Activated CD4-positive, alpha-beta T cell treated with anti-CD3 and anti-CD28 coated beads for 1 hour (primary cell): ENCODE results near the gene PRORP.
"Not testable (repeated sequence)": the region's sequence is repeated elsewhere in the genome, so short reads cannot be mapped to it uniquely, and the experiment has no call there.

Experiments
- DNase-seq: peaks from one replicate; pipeline ENCODE4 v3.0.0-alpha.2; 2020

PRORP gene

DNA sequence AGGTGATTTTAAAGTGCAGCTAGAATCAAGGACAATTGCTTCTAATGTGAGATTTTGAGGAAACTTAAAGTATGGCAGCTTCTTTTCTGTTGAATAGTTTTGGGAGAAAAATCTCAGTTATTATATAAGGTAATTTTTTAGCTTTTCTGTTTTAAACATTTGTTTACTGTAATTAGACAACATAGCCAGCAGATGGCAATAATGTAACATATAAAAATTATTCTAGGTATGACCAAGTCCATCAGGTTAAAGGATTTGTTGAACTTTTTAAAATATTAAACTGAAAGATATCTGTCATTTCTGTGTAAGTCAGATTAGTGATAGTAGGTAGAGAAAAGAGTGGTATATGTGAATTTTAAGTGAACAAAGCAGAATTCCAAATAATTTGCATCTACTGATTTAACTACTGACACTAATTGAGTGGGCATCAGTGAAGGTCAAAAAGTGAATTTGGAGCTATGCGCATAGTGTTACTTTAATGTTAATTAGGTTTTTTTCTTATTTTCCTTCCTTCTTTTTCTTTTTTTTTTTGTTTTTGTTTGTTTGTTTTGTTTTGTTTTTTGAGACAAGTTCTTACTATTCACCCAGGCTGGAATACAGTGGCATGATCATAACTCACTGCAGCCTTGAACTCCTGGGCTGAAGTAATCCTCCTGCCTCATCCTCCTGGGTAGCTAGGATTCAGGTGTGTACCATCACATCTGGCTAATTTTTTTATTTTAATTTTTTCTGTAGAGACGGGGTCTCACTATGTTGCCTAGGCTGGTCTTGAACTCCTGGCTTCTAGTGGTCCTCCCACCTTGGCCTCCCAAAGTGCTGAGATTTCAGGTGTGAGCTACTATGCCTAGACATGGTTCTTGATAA, 18.6 kb downstream of the PRORP start:
- no peak for DNase-seq

DNA sequence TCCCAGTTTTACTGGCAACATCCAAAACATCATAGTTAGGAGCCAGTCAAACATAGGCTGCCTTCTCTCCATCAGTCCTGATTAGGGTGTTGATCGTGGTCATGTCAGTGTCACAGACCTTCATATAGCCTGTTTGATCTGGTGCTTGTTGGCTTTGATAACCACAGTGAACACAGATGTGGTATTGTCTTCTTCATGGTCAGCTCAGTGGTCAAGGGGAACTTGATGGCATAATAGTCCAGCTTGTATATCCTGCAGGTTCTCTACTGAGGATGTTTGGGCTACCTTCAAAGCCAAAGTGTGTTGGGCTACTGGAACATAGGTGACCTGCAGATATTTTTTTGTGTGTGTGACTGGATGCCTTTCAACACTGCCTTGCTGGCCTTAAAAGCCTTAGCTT, 21.7 kb downstream of the PRORP start:
- no peak for DNase-seq

DNA sequence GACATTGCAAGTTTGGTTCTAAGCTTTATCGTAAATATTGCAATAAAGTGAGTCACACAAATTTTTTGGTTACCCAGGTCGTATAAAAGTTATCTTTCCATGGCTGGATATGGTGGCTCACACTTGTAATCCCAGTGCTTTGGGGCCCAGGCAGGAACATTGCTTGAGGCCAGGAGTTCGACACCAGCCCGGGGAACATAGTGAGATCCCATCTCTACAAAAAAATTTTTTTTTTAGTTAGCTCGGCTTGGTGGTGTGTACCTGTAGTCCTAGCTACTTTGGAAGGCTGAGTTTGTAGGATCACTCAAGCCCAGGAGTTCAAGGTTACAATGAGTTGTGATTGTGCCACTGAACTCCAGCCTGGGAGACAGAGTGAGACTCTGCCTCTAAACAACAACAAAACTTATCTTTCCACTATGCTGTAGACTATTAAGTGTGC, 24.4 kb downstream of the PRORP start:
- no peak for DNase-seq

DNA sequence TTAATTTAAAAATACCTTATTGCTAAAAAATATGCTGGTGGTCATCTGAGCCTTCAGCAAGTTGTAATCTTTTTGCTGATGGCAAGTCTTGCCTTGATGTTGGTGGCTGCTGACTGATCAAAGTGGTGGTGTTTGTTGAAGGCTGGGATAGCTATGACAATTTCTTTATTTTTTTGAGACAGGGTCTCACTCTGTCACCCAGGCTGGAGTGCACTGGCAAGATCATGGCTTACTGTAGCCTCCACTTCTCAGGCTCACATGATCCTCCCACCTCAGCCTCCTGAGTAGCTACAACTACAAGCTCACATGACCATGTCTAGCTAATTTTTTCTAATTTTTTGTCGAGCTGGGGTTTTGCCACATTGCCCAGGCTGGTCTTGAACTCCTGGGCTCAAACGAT, 24.8 kb downstream of the PRORP start:
- no peak for DNase-seq

DNA sequence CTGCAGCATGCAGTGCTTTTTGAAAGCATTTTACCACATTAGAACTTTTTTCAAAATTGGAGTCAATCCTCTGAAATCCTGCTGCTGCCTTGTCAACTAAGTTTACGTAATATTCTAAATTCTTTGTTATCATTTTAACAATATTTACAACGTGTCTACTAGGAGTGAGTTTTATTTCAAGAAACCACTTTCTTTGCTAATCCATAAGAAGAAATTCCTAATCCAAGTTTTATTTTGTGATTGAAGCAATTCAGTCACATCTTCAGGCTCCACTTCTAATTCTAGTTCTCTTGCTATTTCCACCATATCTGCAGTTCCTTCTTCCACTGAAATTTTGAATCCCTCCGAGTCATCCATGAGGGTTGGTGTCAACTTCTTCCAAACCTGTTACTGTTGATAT, 25.4 kb downstream of the PRORP start:
- DNase-seq: no peak

DNA sequence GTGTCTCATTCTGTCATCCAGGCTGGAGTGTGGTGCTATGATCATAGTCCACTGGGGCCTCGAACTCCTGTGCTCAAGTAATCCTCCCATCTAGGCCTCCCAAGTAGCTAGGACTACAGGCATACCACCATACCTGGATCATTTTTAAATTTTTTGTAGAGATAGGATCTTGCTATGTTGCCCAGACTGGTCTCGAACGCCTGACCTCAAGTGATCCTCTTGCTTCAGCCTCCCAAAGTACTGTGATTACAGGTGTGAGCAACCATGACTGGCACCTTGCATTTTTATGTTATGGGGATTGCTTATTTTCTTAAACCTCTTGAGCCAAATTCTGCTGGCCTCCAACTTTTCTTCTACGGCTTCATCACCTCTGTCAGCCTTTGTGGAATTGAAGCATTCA, 26.9 kb downstream of the PRORP start:
- DNase-seq: no peak

DNA sequence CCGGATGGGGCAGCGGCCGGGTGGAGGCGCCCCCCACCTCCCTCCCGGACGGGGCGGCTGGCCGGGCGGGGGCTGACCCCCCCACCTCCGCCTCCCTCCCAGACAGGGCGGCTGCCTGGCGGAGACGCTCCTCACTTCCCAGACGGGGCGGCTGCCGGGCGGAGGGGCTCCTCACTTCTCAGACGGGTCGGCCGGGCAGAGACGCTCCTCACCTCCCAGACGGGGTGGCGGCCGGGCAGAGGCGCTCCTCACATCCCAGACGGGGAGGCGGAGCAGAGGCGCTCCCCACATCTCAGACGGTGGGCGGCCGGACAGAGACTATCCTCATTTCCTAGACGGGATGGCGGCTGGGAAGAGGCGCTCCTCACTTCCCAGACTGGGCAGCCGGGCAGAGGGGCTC, 30.2 kb downstream of the PRORP start:
- DNase-seq: not testable (repeated sequence)

DNA sequence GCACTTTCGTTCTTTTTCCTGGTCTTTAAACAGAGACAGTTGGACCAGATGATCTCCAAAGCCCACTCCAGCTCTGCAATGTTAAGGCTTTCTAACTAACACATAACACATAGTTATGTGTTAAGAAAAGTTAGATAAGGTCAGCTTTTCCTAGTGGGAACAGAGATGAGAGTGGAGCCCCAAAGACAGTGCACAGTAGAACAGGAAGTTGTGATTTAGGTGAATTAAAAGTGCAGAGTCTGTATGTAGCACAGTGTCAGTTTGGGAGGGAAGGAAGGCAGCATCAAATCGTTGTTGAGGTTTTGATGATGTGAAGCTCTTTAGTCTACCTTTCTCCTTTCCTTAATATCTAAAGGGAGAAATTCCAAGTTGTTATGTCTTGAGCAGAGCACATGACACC, 31.7 kb downstream of the PRORP start:
- no peak for DNase-seq

DNA sequence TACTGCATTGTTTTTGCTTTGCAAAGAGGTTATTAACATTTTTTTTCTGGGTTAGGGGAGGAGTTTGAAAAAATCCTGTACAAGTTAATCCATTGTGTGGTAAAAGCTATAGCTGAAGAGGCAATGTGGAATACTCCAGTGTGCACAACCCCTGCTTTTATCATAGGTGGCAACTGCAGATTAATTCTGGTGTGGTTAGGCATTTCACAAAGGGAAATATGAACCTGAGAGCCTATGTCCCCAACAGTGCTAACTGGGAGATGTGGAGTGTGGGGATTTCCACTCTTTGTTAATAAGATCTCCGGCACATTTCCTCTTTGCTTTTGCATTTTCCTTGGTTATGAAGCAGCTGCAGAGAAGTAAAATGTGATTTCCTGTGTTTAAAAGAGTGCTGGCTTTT, 33.6 kb downstream of the PRORP start:
- DNase-seq: no peak

DNA sequence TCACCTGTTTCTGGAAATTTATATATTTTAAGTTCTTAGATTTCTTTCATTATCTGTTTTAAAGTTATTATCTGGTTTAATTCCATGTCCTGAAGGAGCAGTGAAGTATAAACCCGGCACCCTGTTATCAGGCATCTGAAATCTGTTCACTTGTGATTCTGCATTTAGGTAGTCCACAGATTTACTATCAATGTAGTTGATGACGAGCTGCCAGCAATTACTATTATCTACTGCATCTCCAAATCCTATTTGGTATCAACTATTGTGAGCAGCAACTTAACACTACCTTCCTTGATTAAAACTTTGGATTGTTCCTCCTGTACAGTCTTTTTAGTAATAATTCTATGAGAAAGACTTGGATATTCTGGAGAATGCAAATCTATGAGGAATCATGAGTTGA, 36.1 kb downstream of the PRORP start:
- DNase-seq: no peak

DNA sequence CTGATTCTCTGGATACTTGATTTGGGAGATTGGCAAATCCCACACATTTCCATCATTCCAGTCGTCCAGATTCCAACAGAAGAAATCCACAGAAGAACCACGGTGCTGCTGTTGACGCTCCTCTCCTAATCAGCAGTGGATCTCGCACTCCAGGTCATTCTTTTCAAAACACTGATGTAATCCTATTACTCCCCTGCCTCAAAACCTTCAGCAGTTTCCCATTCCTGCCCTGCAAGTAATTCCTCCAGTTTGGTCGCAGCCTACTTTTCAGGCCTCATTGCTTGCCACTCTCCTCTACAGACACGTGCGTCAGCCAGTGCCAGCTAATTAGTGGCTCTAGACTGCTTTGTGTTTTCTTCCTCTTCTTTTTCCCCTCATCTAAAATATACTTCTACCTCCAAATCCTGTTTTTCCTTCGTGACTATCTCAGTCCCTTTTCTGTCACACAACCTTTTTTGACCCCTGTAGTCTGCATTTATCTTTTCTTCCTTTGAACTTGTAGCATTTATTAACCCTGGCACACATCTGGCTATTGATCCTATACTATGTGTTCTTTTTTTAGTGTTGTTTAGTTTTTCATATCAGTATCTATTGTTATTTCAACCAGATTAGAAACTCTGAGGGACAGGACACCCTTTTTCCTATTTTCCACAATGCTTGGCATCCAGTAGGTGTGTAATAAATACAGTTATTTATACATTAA, 36.8 kb downstream of the PRORP start:
- DNase-seq: no peak

DNA sequence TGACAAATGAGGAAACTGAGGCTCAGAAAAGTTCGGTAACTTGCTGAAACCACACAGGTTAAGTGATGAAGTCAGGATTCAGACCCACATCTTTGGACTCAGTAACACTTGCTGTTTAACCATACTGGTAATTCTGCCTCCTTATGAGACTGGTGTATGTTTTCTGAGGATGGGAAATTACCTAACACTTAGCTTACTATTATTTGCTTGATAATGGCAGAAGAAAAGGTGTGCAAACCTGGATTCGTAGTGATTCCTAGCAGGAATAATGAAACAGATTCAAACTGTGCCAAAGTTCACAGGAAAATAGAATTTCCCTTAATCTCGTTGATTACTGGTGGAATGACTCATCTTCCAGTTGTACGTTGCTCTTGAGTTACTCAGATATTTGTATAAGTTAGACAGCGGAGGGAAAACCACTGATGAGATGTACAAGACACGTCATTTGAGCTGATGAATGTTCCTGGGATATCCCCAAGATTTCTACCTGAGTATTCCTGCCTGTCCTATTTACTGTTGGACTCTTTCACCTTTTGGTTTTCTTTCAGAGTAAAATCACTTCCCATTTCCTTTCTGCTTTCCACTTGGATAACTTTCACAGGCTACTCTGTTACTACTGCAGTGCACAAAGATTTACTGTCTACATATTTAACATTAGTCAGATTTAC, 37.5 kb downstream of the PRORP start:
- DNase-seq: no peak

DNA sequence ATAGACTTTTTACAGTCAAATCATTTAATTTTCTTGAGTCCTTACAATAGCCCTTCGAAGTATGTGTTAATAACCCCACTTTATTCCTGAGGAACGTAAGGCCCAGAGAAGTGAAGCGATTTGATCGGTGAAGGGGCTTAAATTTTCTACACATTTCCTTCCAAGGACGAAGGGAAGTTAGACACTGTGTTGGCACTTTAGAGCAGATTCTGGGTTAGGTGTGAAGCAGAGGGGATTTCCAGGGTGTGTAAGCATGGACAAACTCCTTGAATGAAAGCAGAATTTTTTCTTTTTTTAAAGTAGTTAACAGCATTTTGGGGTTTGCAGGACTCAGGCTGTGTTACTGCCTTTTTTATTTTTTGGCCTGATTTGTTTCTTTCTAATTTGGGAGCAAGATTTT, 38.9 kb downstream of the PRORP start:
- no peak for DNase-seq

DNA sequence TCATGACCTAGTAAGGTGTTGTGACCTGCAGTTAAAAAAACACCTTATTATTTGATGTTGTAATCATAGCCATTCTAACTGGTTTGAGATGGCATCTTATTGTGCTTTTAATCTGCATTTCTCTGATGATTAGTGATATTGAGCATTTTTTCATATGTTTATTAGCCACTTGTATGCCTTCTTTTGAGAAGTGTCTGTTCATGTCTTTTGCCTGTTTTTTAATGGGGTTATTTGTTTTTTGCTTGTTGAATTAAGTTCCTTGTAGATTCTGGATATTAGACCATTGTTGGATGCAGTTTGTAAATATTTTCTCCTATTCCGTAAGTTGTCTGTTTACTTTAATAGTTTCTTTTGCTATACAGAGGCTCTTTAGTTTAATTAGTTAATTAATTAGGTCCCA, 41.0 kb downstream of the PRORP start:
- no peak for DNase-seq

DNA sequence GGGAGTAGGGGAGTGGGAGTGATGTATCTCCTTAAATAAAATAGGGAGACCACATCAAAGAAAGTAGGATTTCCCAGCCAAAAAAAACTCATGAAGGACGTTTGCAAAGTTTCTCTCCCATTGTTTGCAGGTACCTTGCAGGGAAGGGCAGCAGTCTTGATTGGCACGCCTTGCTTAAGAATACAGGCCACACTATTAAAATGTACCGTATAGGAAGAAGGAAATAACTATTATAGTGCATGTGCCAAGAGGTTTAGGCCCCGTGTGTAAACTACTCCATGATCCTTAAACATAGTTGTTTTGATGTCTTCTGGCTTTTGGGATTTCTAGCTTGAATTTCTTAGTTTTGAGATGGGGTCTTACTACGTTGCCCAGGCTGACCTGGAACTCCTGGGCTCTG, 42.5 kb downstream of the PRORP start:
- no peak for DNase-seq

DNA sequence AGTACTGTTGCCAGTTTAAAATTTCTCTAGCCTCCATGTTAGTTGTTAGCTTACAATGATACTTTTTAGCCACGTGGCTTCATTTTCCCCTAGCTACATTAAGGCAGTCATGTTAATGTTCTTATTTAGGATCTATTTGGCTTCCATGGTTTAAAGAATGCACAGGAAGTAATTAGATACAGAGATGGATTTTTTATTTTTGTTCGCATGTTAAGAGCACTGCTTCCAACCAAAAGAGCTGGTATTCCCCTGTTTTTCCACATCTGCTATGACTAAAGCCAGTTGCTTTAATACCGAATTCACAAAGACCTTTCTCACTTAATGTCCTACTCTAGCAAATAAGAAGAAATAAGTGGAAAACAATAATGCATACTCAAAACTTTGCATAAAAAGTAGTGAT, 45.1 kb downstream of the PRORP start:
- no peak for DNase-seq
